ENCODE results near the gene RARB. TPM values are rescaled to one million over a fixed set of nuclear protein-coding genes. Genes with fewer than 3 reads are reported as not detected.

The RARB gene
- total and polyA plus RNA-seq, 9 of the 15 experiments (the other 6 are each of a cell fraction or from before 2014, with no cell fraction given), result 0.15 to 1.3 (median 0.27) TPM

GRCh38 chr3:25444273-25444672, 16.2 kb downstream of the RARB start:
- Histone ChIP-seq H4K20me1 (replicated peaks; ENCODE audit: control insufficient read depth, insufficient read depth, low read length) (no peaks in the 10 kb centered on the region), H3K27me3 (ENCODE audit: control insufficient read depth in 2 of 2, insufficient read depth in 2 of 2, low read length in 2 of 2) (peaks cover 2 to 11% of the 10 kb centered on the region in 2 experiments; a peak in 1 of 5 replicates), H3K27ac (ENCODE audit: extremely low read depth, low read depth, low read length) (no peak overlapping the region), H3K4me3 (no peak overlapping the region), H2AFZ (ENCODE audit: low read depth, low read length) (no peak overlapping the region), H3K4me2 (ENCODE audit: insufficient read depth, low read length) (no peak overlapping the region), H3K9ac (ENCODE audit: insufficient read depth in 1 of 2, low read depth in 2 of 2, low read length in 2 of 2) (no peak overlapping the region), H3K9me3 (replicated peaks; ENCODE audit: control insufficient read depth, insufficient read depth, low read depth, low read length) (no peaks in the 10 kb centered on the region), H3K79me2 (ENCODE audit: control insufficient read depth, insufficient read depth, low read length) (no peaks in the 10 kb centered on the region), H3K4me1 (replicated peaks in 1 of 2; ENCODE audit: control insufficient read depth in 2 of 2, insufficient read depth in 2 of 2, low read length in 2 of 2) (no peaks in the 10 kb centered on the region), H3K36me3 (ENCODE audit: control insufficient read depth, insufficient read depth, low read length) (no peaks in the 10 kb centered on the region), H3K9me1 (ENCODE audit: control insufficient read depth, insufficient read depth, low read length) (no peaks in the 10 kb centered on the region)
- FAIRE-seq (no peak), ATAC-seq (no peak), DNase-seq (ENCODE audit: extremely low read depth in 1 of 4, low spot score in 3 of 4) (no peak)
- in situ Hi-C loops (cut with MboI) (no loop called here), intact Hi-C loops (cut with micrococcal nuclease) (loop anchor here (10.0 kb wide), 1 partner anchor 451 kb away; no protein-coding TSS in a partner anchor)
- CTCF ChIA-PET (ENCODE audit: low intra/inter-chr PET ratio), result no interaction called here
- 4% methylated on average over 2 of the region's 2 CpGs for WGBS (ENCODE audit: insufficient coverage, low coverage, missing lambda C conversion rate)
- POLR2A ChIA-PET, result interaction anchor here (1.0 kb wide), 1 partner anchor 9 kb away, joined by 3 read pairs; no protein-coding TSS in a partner anchor
- BruUV-seq (replicated peaks), result no TSS peak
- TF ChIP-seq ZNF239 (CRISPR knock-in tag; IDR thresholded peaks at IDR 0.05) (no peak), ELF2 (CRISPR knock-in tag; IDR thresholded peaks at IDR 0.05) (no peak), KAT2B (IDR thresholded peaks at IDR 0.05; ENCODE audit: low read depth, low read length) (no peak)

DNA sequence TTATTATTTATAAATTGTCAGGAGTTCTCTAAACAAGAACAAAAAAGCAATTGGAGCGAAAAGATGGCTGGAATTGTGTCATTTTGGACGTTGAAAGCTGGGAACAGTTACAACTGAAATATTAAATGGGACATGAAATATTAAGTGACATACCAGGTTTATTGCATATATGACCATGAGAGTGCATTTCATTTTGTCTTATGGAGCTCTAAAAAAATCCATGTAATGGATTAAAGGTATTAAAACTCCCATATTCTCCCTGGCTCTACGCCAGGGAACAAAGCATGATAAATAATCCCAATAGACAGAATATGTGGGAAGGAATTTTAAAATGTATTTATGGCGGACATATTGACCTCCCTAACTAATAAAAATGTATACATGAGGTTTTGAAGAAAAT, 17.7 kb downstream of the RARB start:
- no peak overlapping the region for H3K27ac ChIP-seq (ENCODE audit: extremely low read depth, low read depth, low read length)
- H4K20me1 ChIP-seq (replicated peaks; ENCODE audit: control insufficient read depth, insufficient read depth, low read length), result no peaks in the 10 kb centered on the region
- H3K4me1 ChIP-seq (replicated peaks in 1 of 2; ENCODE audit: control insufficient read depth in 2 of 2, insufficient read depth in 2 of 2, low read length in 2 of 2), result no peaks in the 10 kb centered on the region
- intact Hi-C loops (cut with micrococcal nuclease) (loop anchor here (10.0 kb wide), 1 partner anchor 449 kb away; no protein-coding TSS in a partner anchor), in situ Hi-C loops (cut with MboI) (no loop called here)
- no peaks in the 10 kb centered on the region for H3K9me3 ChIP-seq (replicated peaks; ENCODE audit: control insufficient read depth, insufficient read depth, low read depth, low read length)
- H2AFZ ChIP-seq (ENCODE audit: low read depth, low read length), result no peak overlapping the region
- no peaks in the 10 kb centered on the region for H3K79me2 ChIP-seq (ENCODE audit: control insufficient read depth, insufficient read depth, low read length)
- H3K9ac ChIP-seq (ENCODE audit: insufficient read depth in 1 of 2, low read depth in 2 of 2, low read length in 2 of 2), result no peak overlapping the region
- DNase-seq (ENCODE audit: extremely low read depth in 1 of 4, low spot score in 3 of 4) (no peak), FAIRE-seq (no peak), ATAC-seq (no peak)
- no TSS peak for BruUV-seq (replicated peaks)
- H3K27me3 ChIP-seq (ENCODE audit: control insufficient read depth in 2 of 2, insufficient read depth in 2 of 2, low read length in 2 of 2), result peaks cover 2 to 15% of the 10 kb centered on the region in 2 experiments; a peak in 1 of 5 replicates
- H3K4me2 ChIP-seq (ENCODE audit: insufficient read depth, low read length), result no peak overlapping the region
- no peak for TF ChIP-seq KAT7 (CRISPR knock-in tag; IDR thresholded peaks at IDR 0.05; ENCODE audit: borderline replicate concordance)
- POLR2A ChIA-PET, result no interaction called here
- no peak overlapping the region for H3K4me3 ChIP-seq
- CTCF ChIA-PET (ENCODE audit: low intra/inter-chr PET ratio), result no interaction called here
- WGBS (ENCODE audit: insufficient coverage, low coverage, missing lambda C conversion rate), result 1% methylated on average over 4 of the region's 4 CpGs
- H3K9me1 ChIP-seq (ENCODE audit: control insufficient read depth, insufficient read depth, low read length), result no peaks in the 10 kb centered on the region
- no peaks in the 10 kb centered on the region for H3K36me3 ChIP-seq (ENCODE audit: control insufficient read depth, insufficient read depth, low read length)

All from K562 (cell line).